ENCODE results near the gene MITD1.
"Not testable (repeated sequence)": the region's sequence is repeated elsewhere in the genome, so short reads cannot be mapped to it uniquely, and the experiment has no call there.

The MITD1 gene

GRCh38 chr2:99153921-99154604, 26.8 kb downstream of the MITD1 start:
- peaks cover 6% of the 10 kb centered on the region; the same call in 1 of the 2 replicates for H3K4me1 ChIP-seq (ENCODE audit: insufficient read depth, low read length)
- H3K4me3 ChIP-seq (ENCODE audit: low read length): peak overlapping the region; percentile 79
- peak overlapping the region; percentile 86 for H3K9ac ChIP-seq (ENCODE audit: low read depth, low read length)
- no peak overlapping the region for H3K27ac ChIP-seq (ENCODE audit: low read depth, low read length)
- 55% methylated on average over 12 of the region's 12 CpGs for WGBS
- H3K36me3 ChIP-seq (ENCODE audit: insufficient read depth, low read length): peaks cover 16% of the 10 kb centered on the region
- no peaks in the 10 kb centered on the region for H3K27me3 ChIP-seq (ENCODE audit: insufficient read depth, low read length)
- H3K9me3 ChIP-seq (ENCODE audit: insufficient read depth, low read depth, low read length): no peaks in the 10 kb centered on the region

- H3K9me3 ChIP-seq (ENCODE audit: insufficient read depth, low read depth, low read length): no peaks in the 10 kb centered on the region
- no peaks in the 10 kb centered on the region for H3K27me3 ChIP-seq (ENCODE audit: insufficient read depth, low read length)
- WGBS: 90% methylated on average over 7 of the region's 7 CpGs
- no peak overlapping the region for H3K4me3 ChIP-seq (ENCODE audit: low read length)
- H3K4me1 ChIP-seq (ENCODE audit: insufficient read depth, low read length): peaks cover 6% of the 10 kb centered on the region; the same call in 1 of the 2 replicates
- peaks cover 9% of the 10 kb centered on the region for H3K36me3 ChIP-seq (ENCODE audit: insufficient read depth, low read length)
- H3K9ac ChIP-seq (ENCODE audit: low read depth, low read length): no peak overlapping the region
- H3K27ac ChIP-seq (ENCODE audit: low read depth, low read length): no peak overlapping the region
Measured at GRCh38 chr2:99152199-99152895, 28.5 kb downstream of the MITD1 start.

GRCh38 chr2:99150706-99151105, 30.2 kb downstream of the MITD1 start:
- H3K9me3 ChIP-seq (ENCODE audit: insufficient read depth, low read depth, low read length): no peaks in the 10 kb centered on the region
- no peaks in the 10 kb centered on the region for H3K36me3 ChIP-seq (ENCODE audit: insufficient read depth, low read length)
- H3K4me1 ChIP-seq (ENCODE audit: insufficient read depth, low read length): peaks cover 3% of the 10 kb centered on the region; the same call in 1 of the 2 replicates
- H3K9ac ChIP-seq (ENCODE audit: low read depth, low read length): no peak overlapping the region
- no peaks in the 10 kb centered on the region for H3K27me3 ChIP-seq (ENCODE audit: insufficient read depth, low read length)
- H3K4me3 ChIP-seq (ENCODE audit: low read length): no peak overlapping the region
- WGBS: 100% methylated on average over 1 of the region's 1 CpG
- H3K27ac ChIP-seq (ENCODE audit: low read depth, low read length): no peak overlapping the region

- H3K36me3 ChIP-seq (ENCODE audit: insufficient read depth, low read length): no peaks in the 10 kb centered on the region
- peak within 1 kb of the TSS; percentile 96 for H3K27ac ChIP-seq (ENCODE audit: low read depth, low read length)
- peak within 1 kb of the TSS; percentile 88 for H3K4me3 ChIP-seq (ENCODE audit: low read length)
- peaks cover 11% of the 10 kb centered on the region; the same call in 1 of the 2 replicates for H3K27me3 ChIP-seq (ENCODE audit: insufficient read depth, low read length)
- peak within 1 kb of the TSS; percentile 75 for H3K9ac ChIP-seq (ENCODE audit: low read depth, low read length)
- H3K4me1 ChIP-seq (ENCODE audit: insufficient read depth, low read length): peaks cover 11% of the 10 kb centered on the region
- H3K9me3 ChIP-seq (ENCODE audit: insufficient read depth, low read depth, low read length): no peaks in the 10 kb centered on the region
- WGBS: under 1% methylated on average over 84 of the region's 84 CpGs
Measured at GRCh38 chr2:99141110-99142108, 39.4 kb downstream of the MITD1 start, which contains the start of gene C2orf15. TSS of gene C2orf15 (plus strand) at chr2:99141707. CDS start at chr2:99150559, 8,852 bp downstream.

- Histone ChIP-seq H3K27me3 (ENCODE audit: insufficient read depth, low read length) (peaks cover 11% of the 10 kb centered on the region; the same call in 1 of the 2 replicates), H3K9me3 (ENCODE audit: insufficient read depth, low read depth, low read length) (no peaks in the 10 kb centered on the region), H3K27ac (ENCODE audit: low read depth, low read length) (peak overlapping the region; percentile 96; the same call in 1 of the 2 replicates), H3K9ac (ENCODE audit: low read depth, low read length) (peak overlapping the region; percentile 66), H3K4me3 (ENCODE audit: low read length) (peak overlapping the region; percentile 88), H3K4me1 (ENCODE audit: insufficient read depth, low read length) (peaks cover 11% of the 10 kb centered on the region), H3K36me3 (ENCODE audit: insufficient read depth, low read length) (no peaks in the 10 kb centered on the region)
- under 1% methylated on average over 21 of the region's 21 CpGs for WGBS
Measured at GRCh38 chr2:99140860-99141109, 40.1 kb downstream of the MITD1 start.

GRCh38 chr2:99140056-99140859, 40.6 kb downstream of the MITD1 start:
- Histone ChIP-seq H3K36me3 (ENCODE audit: insufficient read depth, low read length) (no peaks in the 10 kb centered on the region), H3K9me3 (ENCODE audit: insufficient read depth, low read depth, low read length) (no peaks in the 10 kb centered on the region), H3K9ac (ENCODE audit: low read depth, low read length) (peak overlapping the region; percentile 66), H3K4me3 (ENCODE audit: low read length) (peak overlapping the region; percentile 88), H3K27ac (ENCODE audit: low read depth, low read length) (peak overlapping the region; percentile 96; the same call in 1 of the 2 replicates), H3K4me1 (ENCODE audit: insufficient read depth, low read length) (peaks cover 11% of the 10 kb centered on the region), H3K27me3 (ENCODE audit: insufficient read depth, low read length) (peaks cover 11% of the 10 kb centered on the region; the same call in 1 of the 2 replicates)
- WGBS: 30% methylated on average over 17 of the region's 17 CpGs

GRCh38 chr2:99139003-99139402, 41.9 kb downstream of the MITD1 start:
- 94% methylated on average over 4 of the region's 4 CpGs for WGBS
- Histone ChIP-seq H3K27ac (ENCODE audit: low read depth, low read length) (no peak overlapping the region), H3K36me3 (ENCODE audit: insufficient read depth, low read length) (no peaks in the 10 kb centered on the region), H3K9me3 (ENCODE audit: insufficient read depth, low read depth, low read length) (no peaks in the 10 kb centered on the region), H3K9ac (ENCODE audit: low read depth, low read length) (no peak overlapping the region), H3K4me3 (ENCODE audit: low read length) (no peak overlapping the region), H3K4me1 (ENCODE audit: insufficient read depth, low read length) (peaks cover 11% of the 10 kb centered on the region), H3K27me3 (ENCODE audit: insufficient read depth, low read length) (peaks cover 11% of the 10 kb centered on the region; the same call in 1 of the 2 replicates)

GRCh38 chr2:99135044-99135556, 45.8 kb downstream of the MITD1 start:
- WGBS: 93% methylated on average over 2 of the region's 2 CpGs
- not testable (repeated sequence) for H3K4me1 ChIP-seq (ENCODE audit: insufficient read depth, low read length); H3K27me3 ChIP-seq (ENCODE audit: insufficient read depth, low read length); H3K4me3 ChIP-seq (ENCODE audit: low read length); H3K36me3 ChIP-seq (ENCODE audit: insufficient read depth, low read length); H3K9ac ChIP-seq (ENCODE audit: low read depth, low read length); H3K9me3 ChIP-seq (ENCODE audit: insufficient read depth, low read depth, low read length); H3K27ac ChIP-seq (ENCODE audit: low read depth, low read length)

GRCh38 chr2:99127981-99128380, 52.9 kb downstream of the MITD1 start:
- 96% methylated on average over 2 of the region's 2 CpGs for WGBS
- Histone ChIP-seq H3K9me3 (ENCODE audit: insufficient read depth, low read depth, low read length) (peaks cover 11% of the 10 kb centered on the region), H3K27me3 (ENCODE audit: insufficient read depth, low read length) (no peaks in the 10 kb centered on the region), H3K4me1 (ENCODE audit: insufficient read depth, low read length) (no peaks in the 10 kb centered on the region), H3K9ac (ENCODE audit: low read depth, low read length) (no peak overlapping the region), H3K27ac (ENCODE audit: low read depth, low read length) (no peak overlapping the region), H3K4me3 (ENCODE audit: low read length) (no peak overlapping the region), H3K36me3 (ENCODE audit: insufficient read depth, low read length) (peaks cover 13% of the 10 kb centered on the region)

Measured in HUES64 (cell line).